ENCODE data around the gene PTGIR.

Gene PTGIR

GRCh38 chr19:46578450-46578849, 46.4 kb downstream of the PTGIR start:
- DNase-seq (ENCODE audit: insufficient read length, low spot score) (no peak), FAIRE-seq (no peak)
- no peak for TF ChIP-seq POLR2A (IDR thresholded peaks at IDR 0.05; ENCODE audit: low read depth, low read length)
- no peak for TF ChIP-seq POU2F2 (IDR thresholded peaks at IDR 0.05; ENCODE audit: low read depth, low read length)
- no peak for TF ChIP-seq PAX5 (IDR thresholded peaks at IDR 0.05; ENCODE audit: insufficient read depth, low read length, severe bottlenecking)
- TF ChIP-seq TAF1 (IDR thresholded peaks at IDR 0.05; ENCODE audit: low read depth, low read length) = no peak

GRCh38 chr19:46574533-46574932, 50.4 kb downstream of the PTGIR start:
- FAIRE-seq = no peak
- DNase-seq (ENCODE audit: insufficient read length, low spot score) = no peak

GRCh38 chr19:46573679-46574498, 51.0 kb downstream of the PTGIR start:
- TF ChIP-seq POLR2AphosphoS5 (IDR thresholded peaks at IDR 0.05; ENCODE audit: low read depth, low read length) (no peak), POU2F2 (IDR thresholded peaks at IDR 0.05; ENCODE audit: low read depth, low read length) (no peak), PAX5 (IDR thresholded peaks at IDR 0.05; ENCODE audit: insufficient read depth, low read length, severe bottlenecking) (no peak), TAF1 (IDR thresholded peaks at IDR 0.05; ENCODE audit: low read depth, low read length) (no peak), SPI1 (IDR thresholded peaks at IDR 0.05; ENCODE audit: low read depth, low read length) (no peak), POLR2A (IDR thresholded peaks at IDR 0.05; ENCODE audit: low read depth, low read length) (no peak)
- FAIRE-seq (no peak), DNase-seq (ENCODE audit: insufficient read length, low spot score) (no peak)

More at GRCh38 chr19:46574533-46574932, 50.4 kb downstream of the PTGIR start:
- TF ChIP-seq PAX5 (IDR thresholded peaks at IDR 0.05; ENCODE audit: insufficient read depth, low read length, severe bottlenecking) (no peak), POLR2A (IDR thresholded peaks at IDR 0.05; ENCODE audit: low read depth, low read length) (no peak), SPI1 (IDR thresholded peaks at IDR 0.05; ENCODE audit: low read depth, low read length) (no peak)

GRCh38 chr19:46571495-46571894, 53.4 kb downstream of the PTGIR start:
- no peak for DNase-seq (ENCODE audit: insufficient read length, low spot score)
- TF ChIP-seq SPI1 (IDR thresholded peaks at IDR 0.05; ENCODE audit: low read depth, low read length) (no peak), PAX5 (IDR thresholded peaks at IDR 0.05; ENCODE audit: insufficient read depth, low read length, severe bottlenecking) (no peak)
- no peak for FAIRE-seq

Data from GM12891 (cell line).